Ovary (tissue), 9 donors: ENCODE data around the gene SPACDR. TPM values are rescaled to one million over a fixed set of nuclear protein-coding genes. Genes with fewer than 3 reads are reported as not detected.

Source experiments
- DNase-seq, 5 donors: peaks; one replicate each; pipeline ENCODE4 v3.0.0-alpha.2; 2019 to 2020
- H3K27ac ChIP-seq, 2 donors: fragments of 200-600 bp; one replicate each; pipeline versions ENCODE4 v1.5.1 to v1.8.0; 2019 to 2022
- H3K27me3 ChIP-seq: fragments of 200-600 bp; one replicate; pipeline ENCODE4 v1.8.0; 2022
- H3K36me3 ChIP-seq: fragments of 200-600 bp; sonication (generic); one replicate; pipeline ENCODE4 v1.5.1; 2019
- H3K4me1 ChIP-seq: one replicate; pipeline ENCODE4 v1.8.1; 2013; ENCODE audit warnings: mild to moderate bottlenecking, moderate library complexity; ENCODE audit not compliant: insufficient read depth
- H3K4me3 ChIP-seq: fragments of 200-600 bp; sonication (generic); one replicate; pipeline ENCODE4 v1.5.1; 2017
- H3K9me3 ChIP-seq, 2 donors: fragments of 200-600 bp in 1 of 2; sonication (generic) in 1 of 2; one replicate each; pipeline versions ENCODE4 v1.5.1 to v1.8.1; 2013 to 2019; ENCODE audit warnings: mild to moderate bottlenecking in 1 of 2, moderate library complexity in 1 of 2
- EP300 ChIP-seq: sonication (generic); formaldehyde crosslinking; IDR thresholded peaks from one replicate; pipeline ENCODE4 v1.6.1; 2017; ENCODE audit warnings: antibody characterized with exemption
- POLR2A ChIP-seq: fragments of 450-650 bp; IDR thresholded peaks from one replicate; pipeline ENCODE4 v1.6.1; 2017; ENCODE audit warnings: antibody characterized with exemption, mild to moderate bottlenecking, moderate library complexity
- WGBS, 3 donors: extraction: QIAGEN DNeasy Blood & Tissue Kit in 1 of 3; methylation state at CpG; one replicate each; pipeline versions ENCODE4 v1.1.5 to v1.1.7; 2013 to 2017; 5-methylcytosine and 5-hydroxymethylcytosine counted together
- intact Hi-C, 4 donors: fragments of 100-400 bp; cut with DNase I; formaldehyde crosslinking; loops; one replicate each; pipeline versions ENCODE4 v1.11.0 to v1.15.1; 2022 to 2023
- polyA plus RNA-seq, 2 donors: library from polyadenylated mRNA; stranded (reverse); fragments of 200-250 nt in 1 of 2; fragments of 350-450 nt in 1 of 2; fragmentation: Illumina TruSeq in 1 of 2; extraction: RNeasy Lipid Tissue Mini Kit (QIAGEN cat#74804) in 1 of 2; gene quantifications; one replicate each; pipeline ENCODE4 v1.2.3, GENCODE V29; 2013 to 2014
- total RNA-seq, 7 donors: library from RNA; depleted of rRNA in 2 of 7; stranded (reverse); fragments of >200 nt in 2 of 7; fragmentation: NEBNext Ultra II Directional in 3 of 7; extraction: Animal tissue kit (Norgen Biotek cat#: 25700) in 3 of 7; gene quantifications; one replicate each; pipeline versions ENCODE4 v1.1.0 to v1.2.4, GENCODE V29; 2016 to 2023
- TF ChIP-seq, protein P1 (sequence below), 3 donors: fragments of 450-650 bp in 2 of 3; fragments of 200-600 bp in 1 of 3; IDR thresholded peaks; one replicate each; pipeline versions ENCODE4 v1.5.1 to v1.8.0; 2016 to 2022; ENCODE audit warnings: antibody characterized with exemption in 3 of 3, mild to moderate bottlenecking in 1 of 3
- donor health status: DM: no; HTN: no; CAD: no; lungs with moderate emphysema.
- donor health status: DM: no; HTN: no; CAD: no.
- donor health status: Bipolar disorder and iron deficiency.
- donor health status: DM: yes; HTN: yes; CAD: no.
- donor health status: DM: no; HTN: no; CAD: no.
- donor health status: DM: yes; HTN: yes; CAD: no.

Gene SPACDR
- total and polyA plus RNA-seq, 9 donors = 0.25 to 3.0 (median 0.78) TPM; not detected in 1

DNA sequence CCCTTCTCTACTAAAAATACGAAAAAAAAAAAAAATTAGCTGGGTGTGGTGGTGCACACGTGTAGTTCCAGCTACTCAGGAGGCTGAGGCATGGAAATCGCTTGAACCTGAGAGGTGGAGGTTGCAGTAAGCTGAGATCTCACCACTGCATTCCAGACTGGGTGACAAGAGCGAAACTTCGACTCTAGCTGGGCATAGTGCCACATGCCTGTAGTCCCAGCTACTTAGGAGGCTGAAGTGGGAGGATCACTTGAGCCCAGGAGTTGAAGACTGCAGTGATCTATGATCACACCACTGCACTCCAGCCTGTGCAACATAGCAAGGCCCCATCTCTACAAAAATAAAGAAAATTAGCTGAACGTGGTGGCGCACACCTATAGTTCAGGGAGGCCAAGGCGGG lies 1.2 kb upstream of the SPACDR start:
- no peak for DNase-seq
- WGBS, 3 donors = 69 to 72% (median 71%) methylated on average over 8 of the region's 8 CpGs
- TF ChIP-seq, protein P1, sequence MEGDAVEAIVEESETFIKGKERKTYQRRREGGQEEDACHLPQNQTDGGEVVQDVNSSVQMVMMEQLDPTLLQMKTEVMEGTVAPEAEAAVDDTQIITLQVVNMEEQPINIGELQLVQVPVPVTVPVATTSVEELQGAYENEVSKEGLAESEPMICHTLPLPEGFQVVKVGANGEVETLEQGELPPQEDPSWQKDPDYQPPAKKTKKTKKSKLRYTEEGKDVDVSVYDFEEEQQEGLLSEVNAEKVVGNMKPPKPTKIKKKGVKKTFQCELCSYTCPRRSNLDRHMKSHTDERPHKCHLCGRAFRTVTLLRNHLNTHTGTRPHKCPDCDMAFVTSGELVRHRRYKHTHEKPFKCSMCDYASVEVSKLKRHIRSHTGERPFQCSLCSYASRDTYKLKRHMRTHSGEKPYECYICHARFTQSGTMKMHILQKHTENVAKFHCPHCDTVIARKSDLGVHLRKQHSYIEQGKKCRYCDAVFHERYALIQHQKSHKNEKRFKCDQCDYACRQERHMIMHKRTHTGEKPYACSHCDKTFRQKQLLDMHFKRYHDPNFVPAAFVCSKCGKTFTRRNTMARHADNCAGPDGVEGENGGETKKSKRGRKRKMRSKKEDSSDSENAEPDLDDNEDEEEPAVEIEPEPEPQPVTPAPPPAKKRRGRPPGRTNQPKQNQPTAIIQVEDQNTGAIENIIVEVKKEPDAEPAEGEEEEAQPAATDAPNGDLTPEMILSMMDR (IDR thresholded peaks at IDR 0.05) = no peak
- TF ChIP-seq POLR2A (no peak), EP300 (no peak)
- no peak overlapping the region for H3K27ac ChIP-seq
- H3K4me3 ChIP-seq = no peak overlapping the region
- no peaks in the 10 kb centered on the region for H3K27me3 ChIP-seq
- no peaks in the 10 kb centered on the region for H3K9me3 ChIP-seq
- intact Hi-C loops = loop anchor here in 3 of 4 donors (5.0 to 10.0 kb wide), 4 partner anchors 97 to 260 kb away; partner anchors contain the start of genes EPO (in 2 of the 3) and GIGYF1 (in 2 of the 3)
- H3K36me3 ChIP-seq = no peaks in the 10 kb centered on the region
- peaks cover 7% of the 10 kb centered on the region for H3K4me1 ChIP-seq

DNA sequence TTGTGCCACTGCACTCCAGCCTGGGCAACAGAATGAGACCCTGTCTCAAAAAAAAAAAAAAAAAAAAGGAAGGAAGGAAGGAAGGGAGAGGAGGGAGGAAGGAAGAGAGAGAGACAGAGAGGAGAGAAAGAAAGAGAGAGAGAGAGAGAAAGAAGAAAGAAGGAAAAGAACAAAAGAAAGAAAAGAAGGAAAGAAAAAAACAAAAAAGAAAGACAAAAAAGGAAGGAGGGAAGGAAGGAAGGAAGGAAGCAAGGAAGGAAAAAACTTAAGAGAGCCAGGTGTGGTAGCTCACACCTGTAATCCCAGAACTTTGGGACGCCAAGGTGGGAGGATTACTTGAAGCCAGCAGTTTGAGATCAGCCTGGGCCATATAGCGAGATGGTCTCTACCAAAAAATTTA lies 731 bp upstream of the SPACDR start:
- Histone ChIP-seq H3K27ac (no peak overlapping the region), H3K4me1 (peaks cover 7% of the 10 kb centered on the region), H3K4me3 (no peak overlapping the region), H3K9me3 (no peaks in the 10 kb centered on the region), H3K27me3 (no peaks in the 10 kb centered on the region), H3K36me3 (no peaks in the 10 kb centered on the region)
- TF ChIP-seq POLR2A (no peak), EP300 (no peak)
- TF ChIP-seq, protein P1 (IDR thresholded peaks at IDR 0.05) = no peak
- no peak for DNase-seq
- intact Hi-C loops = loop anchor here in 3 of 4 donors (5.0 to 10.0 kb wide), 4 partner anchors 98 to 260 kb away; partner anchors contain the start of genes EPO (in 2 of the 3) and GIGYF1 (in 2 of the 3)
- WGBS, 3 donors = 94 to 99% (median 95%) methylated on average over 2 of the region's 2 CpGs

DNA sequence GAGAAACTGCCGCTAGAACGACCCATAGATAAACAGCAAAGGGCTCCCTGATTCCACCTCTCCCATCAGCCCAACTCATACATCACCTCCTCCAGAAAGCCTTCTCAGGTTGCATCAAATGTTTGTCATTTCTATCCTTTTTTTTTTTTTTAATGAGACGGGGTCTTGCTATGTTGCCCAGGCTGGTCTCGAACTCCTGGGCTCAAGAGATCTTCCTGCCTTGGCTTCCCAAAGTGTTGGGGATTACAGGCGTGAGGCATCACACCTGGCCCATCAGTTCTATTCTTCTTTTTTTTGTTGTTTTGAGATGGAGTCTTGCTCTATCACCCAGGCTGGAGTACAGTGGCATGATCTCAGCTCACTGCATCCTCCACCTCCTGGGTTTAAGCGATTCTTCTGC lies 7.0 kb downstream of the SPACDR start:
- no peaks in the 10 kb centered on the region for H3K27me3 ChIP-seq
- no peaks in the 10 kb centered on the region for H3K4me1 ChIP-seq
- H3K9me3 ChIP-seq = no peaks in the 10 kb centered on the region
- no peak overlapping the region for H3K27ac ChIP-seq
- 86 to 91% (median 89%) methylated on average over 6 of the region's 6 CpGs for WGBS, 3 donors
- no peak overlapping the region for H3K4me3 ChIP-seq
- TF ChIP-seq, protein P1 (IDR thresholded peaks at IDR 0.05) = no peak
- no peak for TF ChIP-seq POLR2A
- no peak for TF ChIP-seq EP300
- no peaks in the 10 kb centered on the region for H3K36me3 ChIP-seq
- intact Hi-C loops = no loop called here
- no peak for DNase-seq

DNA sequence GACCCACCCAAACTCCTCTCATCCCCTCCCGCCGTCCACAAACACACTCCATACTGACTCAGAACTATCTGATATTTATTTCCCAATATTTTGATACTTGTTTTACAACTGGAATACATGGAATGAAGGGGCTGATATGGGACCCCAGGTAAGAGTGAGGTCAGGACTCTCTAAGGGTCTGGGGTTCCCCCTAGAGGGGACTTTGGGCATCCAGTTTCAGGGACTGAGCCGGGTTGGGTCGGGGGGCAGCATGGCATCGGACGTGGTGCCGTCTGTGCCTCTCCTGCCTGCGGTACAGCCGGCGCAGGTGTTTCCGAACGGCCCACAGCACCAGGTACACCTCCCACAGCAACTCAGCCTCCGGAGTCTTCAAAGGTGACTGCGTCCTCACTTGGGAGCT lies 7.5 kb downstream of the SPACDR start:
- Histone ChIP-seq H3K9me3 (no peaks in the 10 kb centered on the region), H3K4me3 (no peak overlapping the region), H3K4me1 (no peaks in the 10 kb centered on the region), H3K27ac (no peak overlapping the region), H3K27me3 (no peaks in the 10 kb centered on the region), H3K36me3 (no peaks in the 10 kb centered on the region)
- intact Hi-C loops = no loop called here
- TF ChIP-seq, protein P1 (IDR thresholded peaks at IDR 0.05) = no peak
- TF ChIP-seq POLR2A (no peak), EP300 (no peak)
- WGBS, 3 donors = 87 to 91% (median 87%) methylated on average over 14 of the region's 14 CpGs
- no peak for DNase-seq
